Measurements from ENCODE around the gene RALBP1.

The RALBP1 gene

DNA sequence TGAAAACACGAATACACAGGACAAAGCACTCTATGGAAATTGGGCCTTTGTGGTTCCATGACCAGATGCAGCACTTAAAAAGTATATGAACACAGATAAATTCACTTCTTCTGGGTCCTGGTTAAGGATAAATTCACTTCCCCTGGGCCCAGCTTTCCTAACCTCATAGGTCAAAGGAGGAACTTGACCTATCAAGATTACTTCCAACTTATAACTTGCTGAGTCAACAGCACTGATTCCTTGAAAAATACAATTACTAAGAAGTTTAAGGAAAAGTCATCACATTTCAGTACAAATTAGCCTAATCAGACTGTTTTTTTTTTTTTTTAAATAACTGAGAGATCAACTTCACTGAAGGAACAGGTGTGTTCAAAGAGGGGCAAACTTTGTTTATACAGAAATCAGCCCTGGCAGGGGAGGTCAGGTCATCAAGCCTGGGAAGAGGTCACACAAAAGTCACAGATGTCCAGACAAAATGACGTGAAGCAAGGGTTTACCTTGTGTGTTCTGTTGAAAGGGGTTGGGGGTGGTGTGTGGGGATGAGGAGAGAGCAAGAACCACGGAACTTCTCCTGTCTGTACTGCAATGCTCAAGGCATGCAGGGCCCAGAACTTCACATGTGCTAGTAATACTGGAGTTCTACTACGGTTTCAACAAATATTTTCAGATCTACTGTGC is 83.2 kb downstream of the RALBP1 start:
- Mint-ChIP-seq H3K9me3 (no peaks in the 10 kb centered on the region), H3K36me3 (peaks cover 40% of the 10 kb centered on the region), H3K4me1 (no peaks in the 10 kb centered on the region), H3K4me3 (no peak overlapping the region), H3K27me3 (no peaks in the 10 kb centered on the region), H3K27ac (no peak overlapping the region)
- no peak for DNase-seq
- CTCF ChIA-PET, result no interaction called here

DNA sequence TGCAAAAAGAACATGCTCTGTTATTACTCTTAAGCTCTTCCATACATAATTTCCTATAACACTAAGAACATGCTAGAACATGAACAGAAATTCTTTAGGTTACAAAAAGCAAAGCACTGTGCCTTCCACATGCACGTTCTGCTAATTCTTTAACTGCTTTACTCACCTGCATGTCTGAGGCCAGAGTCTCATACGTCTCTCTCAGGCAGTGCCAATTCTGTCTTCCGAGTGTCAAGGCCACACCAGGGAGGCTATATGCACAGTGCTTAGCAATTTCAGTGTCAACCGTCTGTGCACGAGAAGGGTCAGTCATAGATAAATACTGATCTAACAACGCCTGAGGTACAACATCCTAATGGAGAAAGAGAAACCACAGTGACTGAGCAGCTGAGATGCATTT is 83.9 kb downstream of the RALBP1 start:
- Mint-ChIP-seq H3K9me3 (no peaks in the 10 kb centered on the region), H3K4me1 (no peaks in the 10 kb centered on the region), H3K27ac (no peak overlapping the region), H3K4me3 (no peak overlapping the region), H3K36me3 (peaks cover 37% of the 10 kb centered on the region), H3K27me3 (no peaks in the 10 kb centered on the region)
- no peak for DNase-seq
- CTCF ChIA-PET, result no interaction called here

- Mint-ChIP-seq H3K4me3 (no peak overlapping the region), H3K36me3 (peaks cover 23% of the 10 kb centered on the region), H3K9me3 (no peaks in the 10 kb centered on the region), H3K4me1 (no peaks in the 10 kb centered on the region), H3K27me3 (no peaks in the 10 kb centered on the region), H3K27ac (no peak overlapping the region)
- CTCF ChIA-PET, result no interaction called here
- DNase-seq, result no peak
These were observed 86.4 kb downstream of the RALBP1 start for GRCh38 chr18:9561759-9562158.

DNA sequence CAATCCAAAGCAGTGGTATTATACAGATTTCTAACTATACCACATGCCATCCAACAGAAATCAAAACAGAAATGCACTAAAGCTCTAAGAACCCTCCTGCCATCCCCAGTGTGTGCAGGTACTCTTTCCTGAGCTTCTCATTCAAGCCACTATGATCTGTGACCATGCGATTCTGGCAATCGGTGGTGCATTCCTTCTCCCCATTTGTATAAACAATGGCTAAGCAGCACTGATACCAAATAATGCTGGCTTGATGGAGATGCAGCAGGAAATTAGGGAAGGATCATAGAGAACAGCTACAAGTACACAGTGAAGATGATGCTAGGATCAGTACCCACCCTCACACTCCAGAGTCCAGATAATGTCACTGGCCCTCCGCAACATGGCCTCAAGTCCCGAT is 87.3 kb downstream of the RALBP1 start:
- CTCF ChIA-PET, result interaction anchor here (1.0 kb wide), 1 partner anchor 13 kb away, joined by 3 read pairs; no protein-coding TSS in a partner anchor
- H3K36me3 Mint-ChIP-seq, result peaks cover 21% of the 10 kb centered on the region
- no peaks in the 10 kb centered on the region for H3K27me3 Mint-ChIP-seq
- no peak overlapping the region for H3K4me3 Mint-ChIP-seq
- DNase-seq, result no peak
- no peaks in the 10 kb centered on the region for H3K4me1 Mint-ChIP-seq
- no peaks in the 10 kb centered on the region for H3K9me3 Mint-ChIP-seq
- no peak overlapping the region for H3K27ac Mint-ChIP-seq

GRCh38 chr18:9563331-9563730 is 88.0 kb downstream of the RALBP1 start:
- Mint-ChIP-seq H3K27ac (no peak overlapping the region), H3K36me3 (peaks cover 20% of the 10 kb centered on the region), H3K4me1 (no peaks in the 10 kb centered on the region), H3K27me3 (no peaks in the 10 kb centered on the region), H3K4me3 (no peak overlapping the region), H3K9me3 (no peaks in the 10 kb centered on the region)
- DNase-seq, result no peak
- CTCF ChIA-PET, result interaction anchor here (1.0 kb wide), 1 partner anchor 12 kb away, joined by 3 read pairs; no protein-coding TSS in a partner anchor

GRCh38 chr18:9565407-9565806 is 90.1 kb downstream of the RALBP1 start:
- no peaks in the 10 kb centered on the region for H3K4me1 Mint-ChIP-seq
- H3K4me3 Mint-ChIP-seq, result no peak overlapping the region
- no peak for DNase-seq
- CTCF ChIA-PET, result interaction anchor here (0.7 kb wide), 1 partner anchor 10 kb away, joined by 3 read pairs; no protein-coding TSS in a partner anchor
- no peaks in the 10 kb centered on the region for H3K27me3 Mint-ChIP-seq
- H3K9me3 Mint-ChIP-seq, result no peaks in the 10 kb centered on the region
- no peak overlapping the region for H3K27ac Mint-ChIP-seq
- H3K36me3 Mint-ChIP-seq, result peaks cover 17% of the 10 kb centered on the region

GRCh38 chr18:9568186-9568585 is 92.9 kb downstream of the RALBP1 start:
- no peak overlapping the region for H3K27ac Mint-ChIP-seq
- no peaks in the 10 kb centered on the region for H3K9me3 Mint-ChIP-seq
- H3K4me3 Mint-ChIP-seq, result no peak overlapping the region
- no peaks in the 10 kb centered on the region for H3K27me3 Mint-ChIP-seq
- DNase-seq, result no peak
- no peaks in the 10 kb centered on the region for H3K4me1 Mint-ChIP-seq
- CTCF ChIA-PET, result interaction anchor here (0.6 kb wide), 1 partner anchor 203 kb away, joined by 3 read pairs; no protein-coding TSS in a partner anchor
- peaks cover 21% of the 10 kb centered on the region for H3K36me3 Mint-ChIP-seq

GRCh38 chr18:9569178-9569577 is 93.9 kb downstream of the RALBP1 start:
- Mint-ChIP-seq H3K9me3 (no peaks in the 10 kb centered on the region), H3K4me3 (no peak overlapping the region), H3K27ac (no peak overlapping the region), H3K4me1 (no peaks in the 10 kb centered on the region), H3K36me3 (peaks cover 21% of the 10 kb centered on the region), H3K27me3 (no peaks in the 10 kb centered on the region)
- CTCF ChIA-PET, result interaction anchor here (0.6 to 0.7 kb wide), 2 partner anchors 10 to 370 kb away, joined by 3 read pairs; no protein-coding TSS in a partner anchor
- DNase-seq, result no peak

DNA sequence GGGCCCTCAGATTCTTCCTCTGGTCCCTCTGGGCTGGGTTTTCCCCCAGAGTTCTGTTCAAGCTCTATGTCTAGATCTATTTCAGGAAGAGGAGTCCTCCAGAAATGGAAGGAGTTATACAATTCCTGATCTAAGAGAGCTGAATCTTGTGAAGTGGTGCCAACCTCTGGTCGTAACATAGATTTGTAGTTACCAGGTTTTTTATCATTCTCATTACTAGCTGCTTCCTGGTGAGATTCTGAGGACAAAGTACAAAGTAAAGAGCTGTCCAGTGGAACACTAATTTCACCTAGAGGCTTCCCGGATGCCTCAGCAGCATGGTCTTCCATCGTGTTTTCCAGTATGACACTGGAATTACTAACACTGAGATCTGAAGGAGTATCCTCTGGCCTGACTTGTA is 94.9 kb downstream of the RALBP1 start:
- no peak overlapping the region for H3K27ac Mint-ChIP-seq

GRCh38 chr18:9571546-9571945 is 96.2 kb downstream of the RALBP1 start:
- CTCF ChIA-PET, result no interaction called here
- Mint-ChIP-seq H3K27ac (no peak overlapping the region), H3K36me3 (peaks cover 21% of the 10 kb centered on the region), H3K4me1 (no peaks in the 10 kb centered on the region), H3K4me3 (no peak overlapping the region), H3K9me3 (no peaks in the 10 kb centered on the region), H3K27me3 (no peaks in the 10 kb centered on the region)
- DNase-seq, result no peak

More for the DNA sequence above, 94.9 kb downstream of the RALBP1 start:
- Mint-ChIP-seq H3K36me3 (peaks cover 21% of the 10 kb centered on the region), H3K4me3 (no peak overlapping the region), H3K27me3 (no peaks in the 10 kb centered on the region), H3K4me1 (no peaks in the 10 kb centered on the region), H3K9me3 (no peaks in the 10 kb centered on the region)
- CTCF ChIA-PET, result no interaction called here
- no peak for DNase-seq

DNA sequence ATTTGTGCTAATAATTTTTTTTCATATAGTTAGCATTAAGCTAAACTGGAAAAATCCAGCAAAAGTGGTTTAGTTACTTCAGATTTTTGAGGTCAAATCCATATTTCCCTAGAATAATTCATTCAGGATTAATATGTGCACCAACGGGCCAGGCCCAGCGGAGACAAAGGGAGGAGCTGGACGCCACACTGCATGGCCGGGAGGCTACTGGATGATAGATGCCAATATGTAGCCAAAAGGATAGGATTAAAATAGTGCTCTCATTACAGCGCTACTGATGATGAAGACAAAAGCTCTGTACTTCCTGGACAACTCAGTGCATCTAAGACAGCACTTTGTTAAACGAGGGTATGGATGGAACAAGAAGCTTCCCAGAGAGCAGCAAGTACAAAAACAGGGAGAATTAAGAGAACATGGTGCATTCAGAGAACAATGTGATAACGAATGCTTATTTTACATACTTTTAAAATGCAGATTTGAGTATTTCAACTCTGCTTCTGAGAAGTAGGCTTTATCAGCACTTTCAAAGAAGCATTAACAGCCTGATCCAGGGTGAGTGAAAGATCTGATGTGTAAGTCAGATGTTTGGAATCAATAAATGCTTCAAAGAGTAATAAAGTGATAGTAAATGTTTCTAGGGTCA is 99.3 kb downstream of the RALBP1 start:
- Mint-ChIP-seq H3K4me1 (no peaks in the 10 kb centered on the region), H3K9me3 (no peaks in the 10 kb centered on the region), H3K36me3 (peaks cover 21% of the 10 kb centered on the region), H3K4me3 (no peak overlapping the region), H3K27ac (no peak overlapping the region), H3K27me3 (no peaks in the 10 kb centered on the region)
- no peak for DNase-seq
- CTCF ChIA-PET, result interaction anchor here (0.9 to 1.8 kb wide), 4 partner anchors 9 to 87 kb away, joined by 3 to 6 read pairs (median 4); no protein-coding TSS in a partner anchor

GRCh38 chr18:9575558-9575957 is 100.2 kb downstream of the RALBP1 start:
- Mint-ChIP-seq H3K36me3 (peaks cover 22% of the 10 kb centered on the region), H3K4me1 (no peaks in the 10 kb centered on the region)

GRCh38 chr18:9577361-9577760 is 102.0 kb downstream of the RALBP1 start:
- H3K4me3 Mint-ChIP-seq, result no peak overlapping the region

More at GRCh38 chr18:9575558-9575957, 100.2 kb downstream of the RALBP1 start:
- Mint-ChIP-seq H3K27ac (no peak overlapping the region), H3K27me3 (no peaks in the 10 kb centered on the region), H3K9me3 (no peaks in the 10 kb centered on the region), H3K4me3 (no peak overlapping the region)
- DNase-seq, result peak; percentile 36
- CTCF ChIA-PET, result interaction anchor here (0.7 to 1.8 kb wide), 6 partner anchors 10 to 86 kb away, joined by 3 to 6 read pairs (median 3); no protein-coding TSS in a partner anchor

GRCh38 chr18:9578306-9578705 is 103.0 kb downstream of the RALBP1 start:
- no peak overlapping the region for H3K27ac Mint-ChIP-seq
- no peaks in the 10 kb centered on the region for H3K27me3 Mint-ChIP-seq
- no peaks in the 10 kb centered on the region for H3K9me3 Mint-ChIP-seq
- DNase-seq, result no peak
- H3K4me1 Mint-ChIP-seq, result no peaks in the 10 kb centered on the region
- no peak overlapping the region for H3K4me3 Mint-ChIP-seq
- H3K36me3 Mint-ChIP-seq, result peaks cover 39% of the 10 kb centered on the region
- CTCF ChIA-PET, result interaction anchor here (0.7 kb wide), 1 partner anchor 536 kb away, joined by 3 read pairs; no protein-coding TSS in a partner anchor

More at GRCh38 chr18:9577361-9577760, 102.0 kb downstream of the RALBP1 start:
- Mint-ChIP-seq H3K9me3 (no peaks in the 10 kb centered on the region), H3K27me3 (no peaks in the 10 kb centered on the region), H3K36me3 (peaks cover 31% of the 10 kb centered on the region), H3K27ac (peak overlapping the region; percentile 4), H3K4me1 (no peaks in the 10 kb centered on the region)
- DNase-seq, result no peak
- CTCF ChIA-PET, result no interaction called here

DNA sequence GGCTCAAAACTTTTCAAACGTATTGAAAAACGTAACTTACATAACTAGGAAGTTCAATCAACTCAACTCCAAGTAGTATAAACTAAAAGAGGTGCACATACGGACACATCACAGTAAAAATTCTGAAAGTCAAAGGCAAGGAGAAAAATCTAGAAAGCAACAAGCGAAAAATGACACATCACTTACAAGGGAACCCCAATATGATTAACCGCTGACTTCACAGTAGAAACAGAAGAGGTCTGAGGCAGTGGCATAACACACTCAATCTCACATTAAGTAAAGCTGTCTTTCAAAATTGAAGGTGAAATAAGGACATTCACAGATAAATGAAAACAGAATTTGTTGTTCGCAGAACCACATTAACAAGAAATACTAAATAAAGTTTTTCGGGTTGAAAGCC is 106.4 kb downstream of the RALBP1 start:
- H3K9me3 Mint-ChIP-seq, result no peaks in the 10 kb centered on the region
- H3K4me1 Mint-ChIP-seq, result no peaks in the 10 kb centered on the region
- H3K4me3 Mint-ChIP-seq, result no peak overlapping the region
- H3K36me3 Mint-ChIP-seq, result peaks cover 53% of the 10 kb centered on the region
- CTCF ChIA-PET, result interaction anchor here (0.6 kb wide), 1 partner anchor 230 kb away, joined by 3 read pairs; no protein-coding TSS in a partner anchor
- H3K27me3 Mint-ChIP-seq, result no peaks in the 10 kb centered on the region
- DNase-seq, result no peak
- H3K27ac Mint-ChIP-seq, result no peak overlapping the region

All from activated naive CD4-positive, alpha-beta T cell treated with anti-CD3 and anti-CD28 coated beads, Interleukin-2, amount 10 ng/mL, durations not matched to agents 7 days and 5 days (primary cell).